ENCODE results near the gene UBR3.
"Not testable (repeated sequence)": the region's sequence is repeated elsewhere in the genome, so short reads cannot be mapped to it uniquely, and the experiment has no call there.

The UBR3 gene

GRCh38 chr2:169865492-169865891, 38.2 kb downstream of the UBR3 start:
- no peak overlapping the region for H3K27ac ChIP-seq
- TF ChIP-seq ZFX (IDR thresholded peaks at IDR 0.05) (no peak), CTCF (conservative IDR thresholded peaks at IDR 0.05) (no peak)

GRCh38 chr2:169866230-169866629, 39.0 kb downstream of the UBR3 start:
- H3K27ac ChIP-seq, result not testable (repeated sequence)

GRCh38 chr2:169867579-169867978, 40.3 kb downstream of the UBR3 start:
- TF ChIP-seq ZFX (IDR thresholded peaks at IDR 0.05), result no peak
- TF ChIP-seq CTCF (conservative IDR thresholded peaks at IDR 0.05), result no peak
- H3K27ac ChIP-seq, result no peak overlapping the region

- TF ChIP-seq CTCF (conservative IDR thresholded peaks at IDR 0.05), result no peak
- TF ChIP-seq ZFX (IDR thresholded peaks at IDR 0.05), result no peak
- H3K27ac ChIP-seq, result no peak overlapping the region
Measured at GRCh38 chr2:169868951-169869350, 41.7 kb downstream of the UBR3 start.

- H3K27ac ChIP-seq, result not testable (repeated sequence)
Measured at GRCh38 chr2:169871369-169871768, 44.1 kb downstream of the UBR3 start.

GRCh38 chr2:169871994-169872393, 44.7 kb downstream of the UBR3 start:
- TF ChIP-seq CTCF (conservative IDR thresholded peaks at IDR 0.05), result no peak
- no peak overlapping the region for H3K27ac ChIP-seq

GRCh38 chr2:169877398-169877797, 50.1 kb downstream of the UBR3 start:
- TF ChIP-seq CTCF (conservative IDR thresholded peaks at IDR 0.05) (peak; percentile 28), ZFX (IDR thresholded peaks at IDR 0.05) (no peak)
- H3K27ac ChIP-seq, result no peak overlapping the region

GRCh38 chr2:169887120-169887519, 59.9 kb downstream of the UBR3 start:
- TF ChIP-seq CTCF (conservative IDR thresholded peaks at IDR 0.05), result no peak
- TF ChIP-seq ZFX (IDR thresholded peaks at IDR 0.05), result no peak
- H3K27ac ChIP-seq, result no peak overlapping the region

All from C4-2B (cell line).